GM12872 (cell line): ENCODE data around the gene HK2.

ENCODE experiments used
- TF ChIP-seq, protein P1 (sequence below): IDR thresholded peaks from 3 replicates; pipeline ENCODE4 v1.5.1; 2011; ENCODE audit warnings: low read depth, mild to moderate bottlenecking, low read length, moderate library complexity; ENCODE audit not compliant: insufficient read depth

The HK2 gene

DNA sequence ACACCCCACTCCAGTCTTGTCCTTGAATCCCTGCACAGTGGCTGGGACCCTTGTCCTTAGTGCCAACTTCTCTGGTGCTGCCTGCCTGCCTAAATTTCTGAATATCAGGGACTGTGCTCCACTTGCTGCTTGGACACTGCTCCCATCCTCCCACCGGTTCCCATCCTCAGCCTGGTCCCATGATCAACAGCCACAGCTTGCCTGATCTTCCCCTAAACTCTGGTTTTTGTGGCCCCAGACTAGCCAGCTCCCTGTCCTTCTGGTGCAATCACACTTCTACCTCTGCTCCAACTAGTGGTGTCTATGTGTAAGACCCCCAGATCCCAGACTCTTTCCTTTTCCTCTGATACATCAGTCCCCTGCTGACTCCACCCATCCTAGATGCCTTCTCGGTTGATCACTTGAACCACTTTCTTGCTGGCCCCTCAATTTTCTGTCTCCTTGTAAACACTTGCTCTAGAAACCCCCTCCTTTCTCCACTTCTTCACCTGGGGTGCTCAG, 87.4 kb downstream of the HK2 start:
- TF ChIP-seq, protein P1, sequence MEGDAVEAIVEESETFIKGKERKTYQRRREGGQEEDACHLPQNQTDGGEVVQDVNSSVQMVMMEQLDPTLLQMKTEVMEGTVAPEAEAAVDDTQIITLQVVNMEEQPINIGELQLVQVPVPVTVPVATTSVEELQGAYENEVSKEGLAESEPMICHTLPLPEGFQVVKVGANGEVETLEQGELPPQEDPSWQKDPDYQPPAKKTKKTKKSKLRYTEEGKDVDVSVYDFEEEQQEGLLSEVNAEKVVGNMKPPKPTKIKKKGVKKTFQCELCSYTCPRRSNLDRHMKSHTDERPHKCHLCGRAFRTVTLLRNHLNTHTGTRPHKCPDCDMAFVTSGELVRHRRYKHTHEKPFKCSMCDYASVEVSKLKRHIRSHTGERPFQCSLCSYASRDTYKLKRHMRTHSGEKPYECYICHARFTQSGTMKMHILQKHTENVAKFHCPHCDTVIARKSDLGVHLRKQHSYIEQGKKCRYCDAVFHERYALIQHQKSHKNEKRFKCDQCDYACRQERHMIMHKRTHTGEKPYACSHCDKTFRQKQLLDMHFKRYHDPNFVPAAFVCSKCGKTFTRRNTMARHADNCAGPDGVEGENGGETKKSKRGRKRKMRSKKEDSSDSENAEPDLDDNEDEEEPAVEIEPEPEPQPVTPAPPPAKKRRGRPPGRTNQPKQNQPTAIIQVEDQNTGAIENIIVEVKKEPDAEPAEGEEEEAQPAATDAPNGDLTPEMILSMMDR: 0 out of 3 replicates have a peak, but pooled peaks have one; percentile 2

DNA sequence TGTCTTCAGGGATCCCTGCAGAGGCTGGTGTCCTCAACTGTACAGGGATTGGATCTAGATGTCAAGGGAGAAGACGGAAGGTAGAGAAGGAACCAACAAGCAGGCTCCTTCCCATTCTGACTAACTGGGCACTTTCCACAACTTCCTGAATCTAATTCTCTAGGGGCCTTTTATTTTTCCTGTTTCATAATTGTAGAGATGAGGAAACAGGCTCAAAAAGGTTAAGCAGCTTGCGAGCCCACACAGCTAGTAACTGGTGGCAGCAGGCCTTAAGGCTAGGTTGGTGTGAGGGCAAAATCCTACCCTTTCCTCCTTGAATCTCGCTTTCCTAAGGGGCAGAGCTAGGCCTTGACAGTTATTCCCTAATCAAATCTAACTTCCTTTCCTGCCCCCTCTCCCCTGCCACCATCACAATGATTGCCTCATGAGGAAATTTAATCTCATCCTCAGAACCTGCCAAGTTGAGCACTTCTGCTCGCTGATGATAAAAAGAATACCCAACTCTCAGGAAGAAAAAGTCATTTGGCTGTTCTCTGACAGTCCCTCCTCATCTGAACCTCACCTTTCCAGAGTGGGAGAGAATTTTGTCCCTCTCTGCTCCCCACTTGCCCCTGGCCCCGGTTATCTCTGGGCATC, 88.8 kb downstream of the HK2 start:
- TF ChIP-seq, protein P1: no peak

GRCh38 chr2:74924463-74925265, 90.7 kb downstream of the HK2 start:
- TF ChIP-seq, protein P1: no peak

DNA sequence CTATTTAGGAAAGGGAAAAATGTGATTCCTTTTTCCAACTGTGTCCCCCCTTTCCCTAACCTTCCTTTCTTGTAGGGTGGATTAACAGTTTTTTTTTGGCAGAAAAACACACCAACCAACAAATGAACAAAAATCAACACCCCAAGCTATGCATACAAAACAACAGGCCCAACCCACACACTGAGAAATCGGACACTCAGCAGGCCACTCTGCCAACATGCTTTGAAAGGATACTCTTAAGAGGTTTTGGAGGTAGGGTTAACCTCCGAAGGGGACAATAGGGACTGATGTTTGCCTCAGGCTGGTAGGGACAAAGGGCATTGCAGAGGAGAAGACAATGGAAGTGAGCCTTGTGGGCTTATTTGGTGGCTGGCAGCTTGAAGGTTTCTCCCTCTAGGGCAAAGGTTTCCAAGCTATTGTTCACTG, 91.4 kb downstream of the HK2 start:
- TF ChIP-seq, protein P1: no peak

GRCh38 chr2:74927621-74928020, 93.7 kb downstream of the HK2 start:
- TF ChIP-seq, protein P1: no peak

DNA sequence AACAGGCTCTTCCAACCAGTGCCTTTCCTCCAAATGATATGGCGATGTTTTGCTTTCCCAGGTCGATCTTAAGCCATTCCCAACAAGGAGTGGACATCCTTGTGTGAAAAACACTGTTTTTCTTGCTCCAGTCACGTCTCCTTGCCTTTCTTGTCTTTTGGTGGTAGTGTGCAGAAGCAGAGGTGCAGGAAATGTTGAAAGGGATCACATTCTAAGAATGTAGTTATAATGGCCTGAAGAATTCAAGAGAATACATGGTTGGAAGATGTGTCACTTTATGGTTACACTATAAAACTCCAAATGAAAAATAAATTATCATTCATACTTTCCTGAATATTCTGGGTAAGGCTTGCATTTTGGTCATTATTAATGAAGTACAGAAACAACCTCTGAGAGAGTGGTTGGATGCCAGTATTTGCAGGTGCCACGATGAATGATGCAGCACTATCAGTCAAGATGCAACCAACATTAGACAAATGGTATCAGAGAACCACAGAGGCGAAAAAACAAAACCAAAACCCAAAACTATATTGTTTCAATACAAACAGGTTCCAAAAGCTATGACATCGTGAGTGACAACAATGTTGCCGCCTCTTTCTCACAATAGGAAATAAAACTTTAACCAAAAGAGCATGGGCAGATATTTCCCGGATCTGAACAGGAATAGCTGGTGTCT, 97.0 kb downstream of the HK2 start:
- TF ChIP-seq, protein P1: no peak

DNA sequence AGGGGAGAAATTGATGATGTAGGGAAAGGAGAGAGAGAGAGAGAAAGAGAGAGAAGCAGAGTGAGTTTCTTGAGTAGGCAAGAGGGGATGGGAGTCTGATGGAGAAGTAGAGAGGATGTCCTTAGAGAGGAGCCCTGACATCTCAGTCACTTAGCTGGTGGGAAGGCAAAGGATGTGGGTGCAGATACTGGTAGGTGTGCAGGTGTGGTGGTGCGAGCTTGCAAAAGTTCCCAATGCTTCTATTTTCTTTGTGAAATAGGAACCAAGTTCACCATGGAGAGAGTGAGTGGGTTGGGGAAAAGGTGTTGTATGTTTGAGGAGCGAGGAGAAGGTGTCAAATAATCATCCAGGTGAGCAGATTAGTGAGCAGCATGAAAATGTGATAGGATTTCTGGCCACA, 98.0 kb downstream of the HK2 start:
- TF ChIP-seq, protein P1: no peak
